ENCODE measurements around the gene TOR1B.

- TF ChIP-seq ZBTB33 (IDR thresholded peaks at IDR 0.05), result no peak
- TF ChIP-seq CTCF (IDR thresholded peaks at IDR 0.05; ENCODE audit: low read depth, low read length, missing input control), result no peak
- TF ChIP-seq SP1 (IDR thresholded peaks at IDR 0.05), result no peak
- no peak for TF ChIP-seq JUND (IDR thresholded peaks at IDR 0.05)
- no peak for TF ChIP-seq MAX (IDR thresholded peaks at IDR 0.05)
- TF ChIP-seq RAD21 (IDR thresholded peaks at IDR 0.05), result no peak
- TF ChIP-seq ATF3 (IDR thresholded peaks at IDR 0.05), result no peak
- TF ChIP-seq TAF1 (conservative IDR thresholded peaks at IDR 0.05), result no peak
- TF ChIP-seq GABPA (IDR thresholded peaks at IDR 0.05 in 1 of 2, conservative IDR thresholded peaks at IDR 0.05 in 1 of 2), result no peak
- no peak for TF ChIP-seq REST (IDR thresholded peaks at IDR 0.05)
- no peak for TF ChIP-seq FOXA1 (IDR thresholded peaks at IDR 0.05)
These were observed 9.4 kb downstream of the TOR1B start for GRCh38 chr9:129812385-129812784.

Measured in liver (tissue), 3 donors.